OCI-LY1 (cell line): ENCODE data around the gene LRP5.

Source experiments
- CTCF ChIP-seq: fragments of 200-600 bp; sonication (generic), shearing (Covaris generic); IDR thresholded peaks from 2 replicates; pipeline ENCODE4 v1.5.1; 2017; ENCODE audit warnings: mild to moderate bottlenecking, antibody characterized with exemption, low read length, moderate library complexity, mixed read lengths
- EZH2 ChIP-seq: fragments of 200-600 bp; sonication (generic), shearing (Covaris generic); IDR thresholded peaks from 2 replicates; pipeline ENCODE4 v1.8.0; 2017; ENCODE audit warnings: borderline replicate concordance, mixed run types, mild to moderate bottlenecking, antibody characterized with exemption, low read length, moderate library complexity, mixed read lengths

GRCh38 chr11:68495872-68496271 lies 183.5 kb downstream of the LRP5 start:
- TF ChIP-seq EZH2 = no peak
- no peak for TF ChIP-seq CTCF
